Gastroesophageal sphincter (tissue), 2 donors: ENCODE data around the gene RAD23B.

ENCODE experiments used
- EP300 ChIP-seq: sonication (generic); formaldehyde crosslinking; IDR thresholded peaks from one replicate; pipeline ENCODE4 v1.6.1; 2017; ENCODE audit warnings: antibody characterized with exemption, mild to moderate bottlenecking
- POLR2A ChIP-seq, 2 donors: fragments of 450-650 bp; IDR thresholded peaks; one replicate each; pipeline ENCODE4 v1.6.1; 2017; ENCODE audit warnings: antibody characterized with exemption in 2 of 2, mild to moderate bottlenecking in 2 of 2, moderate library complexity in 1 of 2

GRCh38 chr9:107295995-107296394 lies 12.9 kb downstream of the RAD23B start:
- TF ChIP-seq POLR2A (IDR thresholded peaks at IDR 0.05): no peak
- no peak for TF ChIP-seq EP300
